Measurements from ENCODE around the gene RINT1. TPM values are rescaled to one million over a fixed set of nuclear protein-coding genes. Genes with fewer than 3 reads are reported as not detected.

The RINT1 gene
- total and polyA plus RNA-seq, 2 of the 13 experiments (the other 11 are each of a cell fraction or from before 2014, with no cell fraction given): 14.7 to 19.3 TPM

GRCh38 chr7:105567024-105567423 is 35.0 kb downstream of the RINT1 start (continued):
- TF ChIP-seq BRF2 (CRISPR knock-in tag; IDR thresholded peaks at IDR 0.05) (no peak), ZHX2 (IDR thresholded peaks at IDR 0.05; ENCODE audit: low read depth) (no peak), ZHX2 (CRISPR knock-in tag; IDR thresholded peaks at IDR 0.05; ENCODE audit: borderline replicate concordance) (no peak), GATAD1 (CRISPR knock-in tag; IDR thresholded peaks at IDR 0.05) (no peak), MAF1 (CRISPR knock-in tag; IDR thresholded peaks at IDR 0.05; ENCODE audit: borderline replicate concordance) (no peak), ZC3H13 (CRISPR knock-in tag; IDR thresholded peaks at IDR 0.05) (no peak)

- Histone ChIP-seq H3K36me3 (replicated peaks in 1 of 2; ENCODE audit: control insufficient read depth in 1 of 2, insufficient read depth in 2 of 2, low read length in 2 of 2) (peaks cover 4 to 35% of the 10 kb centered on the region in 2 experiments), H3K79me2 (ENCODE audit: insufficient read depth, low read length) (no peaks in the 10 kb centered on the region), H4K20me1 (ENCODE audit: insufficient read depth, low read length) (no peaks in the 10 kb centered on the region), H3K9me3 (ENCODE audit: low read length) (no peaks in the 10 kb centered on the region), H3K4me3 (replicated peaks in 1 of 3; ENCODE audit: insufficient read depth in 1 of 3, low read depth in 2 of 3, low read length in 3 of 3) (no peak overlapping the region), H3K4me1 (ENCODE audit: insufficient read depth, low read length) (no peaks in the 10 kb centered on the region), H3K27ac (ENCODE audit: extremely low read length, insufficient read depth, low read length) (no peak overlapping the region), H2AFZ (ENCODE audit: low read length) (no peak overlapping the region), H3K27me3 (ENCODE audit: control insufficient read depth in 1 of 2, insufficient read depth in 2 of 2, low read length in 2 of 2) (no peaks in the 10 kb centered on the region), H3K4me2 (ENCODE audit: low read depth, low read length) (no peak overlapping the region), H3K9ac (ENCODE audit: insufficient read depth, low read depth, low read length) (no peak overlapping the region)
- in situ Hi-C loops (cut with HindIII; ENCODE audit: extremely low pct_ligation_motif_present, low pct_unique_long_range_greater_than_20kb) (no loop called here), intact Hi-C loops (cut with micrococcal nuclease; ENCODE audit: unreplicated experiment) (no loop called here)
- DNase-seq (ENCODE audit: low spot score): no peak
- ChIA-PET POLR2A (no interaction called here), CTCF (ENCODE audit: low intra/inter-chr PET ratio, low total read pairs) (no interaction called here)
- no peak for FAIRE-seq
- no peak for ATAC-seq
- no TSS peak for BruUV-seq (replicated peaks)
- WGBS (ENCODE audit: low lambda C conversion rate): 100% methylated on average over 3 of the region's 3 CpGs
- no peak for TF ChIP-seq ZNF160 (CRISPR knock-in tag; IDR thresholded peaks at IDR 0.05)
- no peak for TF ChIP-seq HBP1 (CRISPR knock-in tag; IDR thresholded peaks at IDR 0.05; ENCODE audit: low read depth)
- TF ChIP-seq TBX2 (CRISPR knock-in tag; IDR thresholded peaks at IDR 0.05; ENCODE audit: borderline replicate concordance): no peak
Observed at GRCh38 chr7:105567821-105568220, 35.8 kb downstream of the RINT1 start.
